SK-N-SH (cell line): ENCODE measurements around the gene DCHS2. TPM values are rescaled to one million over a fixed set of nuclear protein-coding genes. Genes with fewer than 3 reads are reported as not detected.
A peak's percentile ranks its signal among the peaks of the same experiment; 100 is the strongest.

Source experiments
- CTCF ChIA-PET: fragments of 300-600, 350-600 bp; formaldehyde crosslinking; extraction: SDS; loops from one replicate; lab custom pipeline; 2021; lab: Yijun Ruan, JAX
- POLR2A ChIA-PET: fragments of 350-600 bp; sonication (Branson Sonifier 250); formaldehyde crosslinking; extraction: SDS; loops from one replicate; lab custom pipeline; 2020; ENCODE audit warnings: antibody characterized with exemption, inconsistent platforms; lab: Yijun Ruan, JAX
- DNase-seq: peaks from one replicate; pipeline ENCODE4 v3.0.0; 2012
- H2AFZ ChIP-seq: fragments of 200-600 bp; sonication (generic); 2 replicates; pipeline ENCODE4 v1.8.1; 2016; ENCODE audit warnings: antibody characterized with exemption, mild to moderate bottlenecking, low read depth
- H3F3A ChIP-seq: fragments of 200-600 bp; sonication (generic); replicated peaks from 2 replicates; pipeline ENCODE3; 2016; ENCODE audit warnings: antibody characterized with exemption, mild to moderate bottlenecking; ENCODE audit not compliant: insufficient read depth
- H3K27ac ChIP-seq, 2 experiments: fragments of 200-500 bp in 1 of 2; fragments of 200-600 bp in 1 of 2; sonication (Bioruptor generic) in 1 of 2; sonication (generic), shearing (Covaris generic) in 1 of 2; 2 replicates each; pipeline versions ENCODE4 v1.5.1 to v1.6.1; 2014 to 2016; ENCODE audit warnings: low read depth in 2 of 2, inconsistent platforms in 1 of 2, low read length in 1 of 2, mild to moderate bottlenecking in 1 of 2, mixed read lengths in 1 of 2
- H3K27me3 ChIP-seq: fragments of 200-600 bp; sonication (generic), shearing (Covaris generic); 2 replicates; pipeline ENCODE4 v1.6.1; 2016; ENCODE audit warnings: mixed run types; ENCODE audit not compliant: insufficient read depth
- H3K36me3 ChIP-seq, 2 experiments: fragments of 200-500 bp in 1 of 2; fragments of 200-600 bp in 1 of 2; sonication (Bioruptor generic) in 1 of 2; sonication (generic) in 1 of 2; replicated peaks in 1 of 2; 2 replicates each; pipeline versions ENCODE3 to v1.5.1; 2014 to 2016; ENCODE audit warnings: low read length in 1 of 2, mild to moderate bottlenecking in 1 of 2; ENCODE audit not compliant: insufficient read depth in 2 of 2, control insufficient read depth in 1 of 2
- H3K4me1 ChIP-seq, 2 experiments: fragments of 200-500 bp in 1 of 2; fragments of 200-600 bp in 1 of 2; sonication (Bioruptor generic) in 1 of 2; sonication (generic), shearing (Covaris generic) in 1 of 2; 2 replicates each; pipeline versions ENCODE4 v1.5.1 to v1.6.1; 2014 to 2016; ENCODE audit warnings: low read depth in 1 of 2, low read length in 1 of 2, mixed run types in 1 of 2; ENCODE audit not compliant: insufficient read depth in 2 of 2, control insufficient read depth in 1 of 2
- H3K4me2 ChIP-seq: fragments of 200-600 bp; sonication (generic), shearing (Covaris generic); 2 replicates; pipeline ENCODE4 v1.6.1; 2017; ENCODE audit warnings: mixed run types
- H3K4me3 ChIP-seq, 2 experiments: fragments of 200-500 bp in 1 of 2; fragments of 200-600 bp in 1 of 2; sonication (Bioruptor generic) in 1 of 2; sonication (generic), shearing (Covaris generic) in 1 of 2; 2 replicates each; pipeline versions ENCODE4 v1.5.1 to v1.8.1; 2014 to 2016; ENCODE audit warnings: low read depth in 2 of 2, inconsistent platforms in 1 of 2, low read length in 1 of 2, mild to moderate bottlenecking in 1 of 2, mixed read lengths in 1 of 2, moderate library complexity in 1 of 2
- H3K79me2 ChIP-seq: fragments of 200-600 bp; sonication (generic); 2 replicates; pipeline ENCODE4 v1.8.1; 2017; ENCODE audit warnings: mild to moderate bottlenecking; ENCODE audit not compliant: insufficient read depth
- H3K9ac ChIP-seq: fragments of 200-600 bp; sonication (generic); 2 replicates; pipeline ENCODE4 v1.6.1; 2017; ENCODE audit warnings: mixed run types
- H3K9me2 ChIP-seq: fragments of 200-600 bp; sonication (generic); 2 replicates; pipeline ENCODE4 v1.6.1; 2017; ENCODE audit warnings: mixed run types
- H3K9me3 ChIP-seq: fragments of 200-600 bp; sonication (generic); 2 replicates; pipeline ENCODE4 v1.6.1; 2017; ENCODE audit warnings: mixed run types, mild to moderate bottlenecking, moderate library complexity
- H4K20me1 ChIP-seq: fragments of 200-600 bp; sonication (generic); 2 replicates; pipeline ENCODE4 v1.6.1; 2017; ENCODE audit warnings: mild to moderate bottlenecking, mixed run types; ENCODE audit not compliant: insufficient read depth
- EP300 ChIP-seq, 2 experiments: IDR thresholded peaks; 2 replicates each; pipeline versions ENCODE4 v1.4.0 to v1.6.1; 2012; ENCODE audit warnings: borderline replicate concordance in 1 of 2, low read depth in 1 of 2, low read length in 1 of 2
- EZH2phosphoT487 ChIP-seq: fragments of 200-600 bp; sonication (generic); IDR thresholded peaks from 2 replicates; pipeline ENCODE4 v1.6.1; 2017; ENCODE audit warnings: low read depth, mixed run types, mild to moderate bottlenecking, antibody characterized with exemption, moderate library complexity, borderline replicate concordance
- FOXJ3 ChIP-seq: sonication (generic); formaldehyde crosslinking; IDR thresholded peaks from 2 replicates; pipeline ENCODE4 v1.5.1; 2020; ENCODE audit warnings: mild to moderate bottlenecking, missing genetic modification reagents
- FOXM1 ChIP-seq: IDR thresholded peaks from 2 replicates; pipeline ENCODE4 v1.4.0; 2012; ENCODE audit warnings: low read depth, mild to moderate bottlenecking
- GABPA ChIP-seq: IDR thresholded peaks from 2 replicates; pipeline ENCODE4 v1.4.0; 2012; ENCODE audit warnings: low read depth, mild to moderate bottlenecking
- GATA2 ChIP-seq: sonication (generic); formaldehyde crosslinking; IDR thresholded peaks from 2 replicates; pipeline ENCODE4 v1.5.0; 2020; ENCODE audit warnings: mild to moderate bottlenecking, missing genetic modification reagents
- IRF3 ChIP-seq: fragments of 150-350 bp; IDR thresholded peaks from 2 replicates; pipeline ENCODE4 v1.6.1; 2016; ENCODE audit warnings: mild to moderate bottlenecking, low read depth, low read length
- NFIC ChIP-seq: IDR thresholded peaks from 2 replicates; pipeline ENCODE4 v1.4.0; 2012; ENCODE audit warnings: borderline replicate concordance
- REST ChIP-seq: IDR thresholded peaks from 2 replicates; pipeline ENCODE4 v1.6.1; 2012; ENCODE audit warnings: mild to moderate bottlenecking, low read depth, low read length, moderate library complexity
- RFX5 ChIP-seq: IDR thresholded peaks from 2 replicates; pipeline ENCODE4 v1.6.1; 2012; ENCODE audit warnings: mild to moderate bottlenecking, improper control_type of control experiment, low read length
- RXRA ChIP-seq: IDR thresholded peaks from 2 replicates; pipeline ENCODE4 v1.4.0; 2012; ENCODE audit warnings: low read depth, mild to moderate bottlenecking, borderline replicate concordance
- SMC3 ChIP-seq: IDR thresholded peaks from 2 replicates; pipeline ENCODE4 v1.6.1; 2012; ENCODE audit warnings: low read depth, low read length, improper control_type of control experiment
- TAF1 ChIP-seq: IDR thresholded peaks from 2 replicates; pipeline ENCODE4 v1.6.1; 2012; ENCODE audit warnings: low read depth, mild to moderate bottlenecking, low read length, moderate library complexity, borderline replicate concordance
- TCF12 ChIP-seq: IDR thresholded peaks from 2 replicates; pipeline ENCODE4 v1.4.0; 2012
- TEAD4 ChIP-seq: IDR thresholded peaks from 2 replicates; pipeline ENCODE4 v1.4.0; 2012; ENCODE audit warnings: mild to moderate bottlenecking, borderline replicate concordance; ENCODE audit not compliant: insufficient read depth
- WGBS: methylation state at CpG from one replicate; pipeline ENCODE4 v1.1.6; 2017; ENCODE audit warnings: low lambda C conversion rate; 5-methylcytosine and 5-hydroxymethylcytosine counted together
- polyA plus RNA-seq, 3 experiments: library from polyadenylated mRNA; depleted of rRNA; stranded (reverse); fragments of >200 nt; gene quantifications; 2 replicates each; pipeline ENCODE4 v1.2.3, GENCODE V29; 2012
- TF ChIP-seq, protein P1 (sequence below): fragments of 200-600 bp; sonication (generic); IDR thresholded peaks from 2 replicates; pipeline ENCODE4 v1.6.1; 2017; ENCODE audit warnings: antibody characterized with exemption, mild to moderate bottlenecking, moderate library complexity
- TF ChIP-seq, protein P2 (sequence below): IDR thresholded peaks from 2 replicates; pipeline ENCODE4 v1.4.0; 2012; ENCODE audit warnings: low read depth, borderline replicate concordance

Gene DCHS2
- polyA plus RNA-seq, 1 of the 3 experiments (the other 2 are of a cell fraction), result not detected

DNA sequence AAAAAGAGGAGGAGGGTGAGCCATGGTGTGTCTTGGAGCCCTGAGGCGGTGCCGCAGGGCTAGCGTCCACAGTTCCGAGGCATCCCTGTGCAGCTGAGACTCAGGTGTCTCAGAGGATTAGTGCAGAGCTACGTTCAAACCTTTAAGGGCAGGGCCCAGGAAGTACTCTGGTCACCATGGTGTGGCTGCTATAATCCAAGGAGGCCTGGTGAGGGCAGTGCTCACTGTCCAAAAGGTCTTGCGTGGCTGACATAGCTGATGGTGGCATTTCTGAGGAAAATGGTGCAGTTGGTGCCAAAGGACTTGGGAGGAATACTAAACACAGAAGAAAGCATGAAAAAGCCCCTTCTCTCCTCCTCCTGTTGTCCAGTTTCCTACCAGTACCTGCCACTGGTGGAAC is 146.9 kb downstream of the DCHS2 start:
- Histone ChIP-seq H3K9me2 (no peaks in the 10 kb centered on the region), H2AFZ (no peak overlapping the region), H3K36me3 (no peaks in the 10 kb centered on the region), H4K20me1 (no peaks in the 10 kb centered on the region), H3K4me2 (no peak overlapping the region), H3K27me3 (no peaks in the 10 kb centered on the region; the same call in 1 of the 2 replicates), H3K27ac (no peak overlapping the region), H3K9ac (no peak overlapping the region), H3F3A (no peaks in the 10 kb centered on the region), H3K4me1 (no peaks in the 10 kb centered on the region), H3K4me3 (no peak overlapping the region), H3K79me2 (no peaks in the 10 kb centered on the region), H3K9me3 (no peaks in the 10 kb centered on the region)
- ChIA-PET CTCF (interaction anchor here (1.1 kb wide), 1 partner anchor 162 kb away, joined by 4 read pairs; no protein-coding TSS in a partner anchor), POLR2A (no interaction called here)
- DNase-seq, result no peak
- WGBS, result 16% methylated on average over 5 of the region's 6 CpGs
- TF ChIP-seq, protein P1, sequence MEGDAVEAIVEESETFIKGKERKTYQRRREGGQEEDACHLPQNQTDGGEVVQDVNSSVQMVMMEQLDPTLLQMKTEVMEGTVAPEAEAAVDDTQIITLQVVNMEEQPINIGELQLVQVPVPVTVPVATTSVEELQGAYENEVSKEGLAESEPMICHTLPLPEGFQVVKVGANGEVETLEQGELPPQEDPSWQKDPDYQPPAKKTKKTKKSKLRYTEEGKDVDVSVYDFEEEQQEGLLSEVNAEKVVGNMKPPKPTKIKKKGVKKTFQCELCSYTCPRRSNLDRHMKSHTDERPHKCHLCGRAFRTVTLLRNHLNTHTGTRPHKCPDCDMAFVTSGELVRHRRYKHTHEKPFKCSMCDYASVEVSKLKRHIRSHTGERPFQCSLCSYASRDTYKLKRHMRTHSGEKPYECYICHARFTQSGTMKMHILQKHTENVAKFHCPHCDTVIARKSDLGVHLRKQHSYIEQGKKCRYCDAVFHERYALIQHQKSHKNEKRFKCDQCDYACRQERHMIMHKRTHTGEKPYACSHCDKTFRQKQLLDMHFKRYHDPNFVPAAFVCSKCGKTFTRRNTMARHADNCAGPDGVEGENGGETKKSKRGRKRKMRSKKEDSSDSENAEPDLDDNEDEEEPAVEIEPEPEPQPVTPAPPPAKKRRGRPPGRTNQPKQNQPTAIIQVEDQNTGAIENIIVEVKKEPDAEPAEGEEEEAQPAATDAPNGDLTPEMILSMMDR, result 0 out of 2 replicates have a peak, but pooled peaks have one; percentile 11
- TF ChIP-seq EP300 (IDR thresholded peaks at IDR 0.05; ENCODE audit: borderline replicate concordance in 1 of 2, low read depth in 1 of 2, low read length in 1 of 2) (no peak), GABPA (no peak), TCF12 (no peak), RXRA (no peak)

DNA sequence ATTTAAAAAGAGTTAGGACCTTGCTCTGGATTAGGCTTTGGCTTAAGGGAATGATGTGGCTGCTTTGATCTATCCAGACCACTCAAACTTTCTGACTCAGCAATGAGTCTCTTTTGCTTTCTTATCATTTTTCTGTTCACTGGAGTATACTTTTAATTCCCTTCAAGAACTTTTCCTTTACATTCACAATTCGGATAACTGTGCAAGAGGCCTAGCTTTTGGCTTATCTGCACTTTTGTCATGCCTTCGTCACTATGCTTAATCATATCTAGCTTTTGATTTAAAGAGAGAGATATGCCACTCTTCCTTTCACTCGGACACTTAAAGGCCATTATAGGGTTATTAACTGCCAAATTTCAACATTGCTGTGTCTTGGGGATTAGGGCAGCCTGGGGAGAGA is 147.9 kb downstream of the DCHS2 start:
- H3K4me1 ChIP-seq, result no peaks in the 10 kb centered on the region
- 4% methylated on average over 3 of the region's 3 CpGs for WGBS
- H3K9me3 ChIP-seq, result no peaks in the 10 kb centered on the region
- no peak for DNase-seq
- CTCF ChIA-PET, result interaction anchor here (1.1 kb wide), 1 partner anchor 14 kb away, joined by 4 read pairs; no protein-coding TSS in a partner anchor
- no peak overlapping the region for H3K9ac ChIP-seq
- no peaks in the 10 kb centered on the region for H3K36me3 ChIP-seq
- no peaks in the 10 kb centered on the region; the same call in 1 of the 2 replicates for H3K27me3 ChIP-seq
- POLR2A ChIA-PET, result no interaction called here
- H3K79me2 ChIP-seq, result no peaks in the 10 kb centered on the region
- H4K20me1 ChIP-seq, result no peaks in the 10 kb centered on the region
- H3K4me3 ChIP-seq, result no peak overlapping the region
- no peak overlapping the region for H3K4me2 ChIP-seq
- H3K27ac ChIP-seq, result no peak overlapping the region
- H3F3A ChIP-seq, result no peaks in the 10 kb centered on the region
- H2AFZ ChIP-seq, result no peak overlapping the region
- H3K9me2 ChIP-seq, result no peaks in the 10 kb centered on the region
- TF ChIP-seq SMC3, result no peak
- no peak for TF ChIP-seq IRF3
- no peak for TF ChIP-seq TAF1
- no peak for TF ChIP-seq TEAD4
- no peak for TF ChIP-seq EZH2phosphoT487
- TF ChIP-seq FOXJ3 (CRISPR knock-in tag), result no peak
- no peak for TF ChIP-seq REST
- TF ChIP-seq NFIC, result no peak
- TF ChIP-seq, protein P2, sequence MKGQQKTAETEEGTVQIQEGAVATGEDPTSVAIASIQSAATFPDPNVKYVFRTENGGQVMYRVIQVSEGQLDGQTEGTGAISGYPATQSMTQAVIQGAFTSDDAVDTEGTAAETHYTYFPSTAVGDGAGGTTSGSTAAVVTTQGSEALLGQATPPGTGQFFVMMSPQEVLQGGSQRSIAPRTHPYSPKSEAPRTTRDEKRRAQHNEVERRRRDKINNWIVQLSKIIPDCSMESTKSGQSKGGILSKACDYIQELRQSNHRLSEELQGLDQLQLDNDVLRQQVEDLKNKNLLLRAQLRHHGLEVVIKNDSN, result no peak
- no peak for TF ChIP-seq FOXM1
- TF ChIP-seq GATA2 (CRISPR knock-in tag), result no peak
- TF ChIP-seq GABPA, result no peak
- TF ChIP-seq, protein P1, result no peak
- no peak for TF ChIP-seq RFX5
